ENCODE data around the gene FNDC11. TPM values are rescaled to one million over a fixed set of nuclear protein-coding genes. Genes with fewer than 3 reads are reported as not detected.

The FNDC11 gene, protein sequence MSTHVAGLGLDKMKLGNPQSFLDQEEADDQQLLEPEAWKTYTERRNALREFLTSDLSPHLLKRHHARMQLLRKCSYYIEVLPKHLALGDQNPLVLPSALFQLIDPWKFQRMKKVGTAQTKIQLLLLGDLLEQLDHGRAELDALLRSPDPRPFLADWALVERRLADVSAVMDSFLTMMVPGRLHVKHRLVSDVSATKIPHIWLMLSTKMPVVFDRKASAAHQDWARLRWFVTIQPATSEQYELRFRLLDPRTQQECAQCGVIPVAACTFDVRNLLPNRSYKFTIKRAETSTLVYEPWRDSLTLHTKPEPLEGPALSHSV
- total RNA-seq (2016; rRNA removed; fragmentation: Illumina TruSeq; extraction: Trizol) (not detected in 2 replicates), polyA plus RNA-seq (2011; rRNA removed) (0.07 and 0.13 TPM in 2 replicates), polyA minus RNA-seq (2011; rRNA and poly(A)+ RNA removed; ENCODE audit: low replicate concordance) (0.10 and 0.84 TPM in 2 replicates), Bru-seq, nascent RNA (not detected), BruChase-seq, experiment 1, labeled RNA remaining after a 6-hour chase (not detected), BruChase-seq, experiment 2, labeled RNA remaining after a 2-hour chase (percentile 16 among the genes with signal in this experiment)
- total RNA-seq (2016; cell fraction: cytosol; rRNA removed; fragmentation: Illumina TruSeq; extraction: Trizol; ENCODE audit: low read depth), result not detected in 2 replicates
- not detected in 2 replicates for total RNA-seq (2016; cell fraction: insoluble cytoplasmic fraction; rRNA removed; fragmentation: Illumina TruSeq; extraction: Trizol)
- total RNA-seq (2016; cell fraction: membrane; rRNA removed; fragmentation: Illumina TruSeq; extraction: Trizol), result not detected in 2 replicates
- not detected in 2 replicates for total RNA-seq (2016; cell fraction: nucleus; rRNA removed; fragmentation: Illumina TruSeq; extraction: Trizol)
- 0.19 and 0.23 TPM in 2 replicates for polyA plus RNA-seq (2011; cell fraction: cytosol; rRNA removed)
- 0.45 and 0.48 TPM in 2 replicates for polyA plus RNA-seq (2011; cell fraction: nucleus; rRNA removed)
- 0.05 TPM in 1 of 2 replicates, not detected in the other for polyA plus RNA-seq (2012)
- not detected in 2 replicates for polyA plus RNA-seq (2016; cell fraction: cytosol; fragmentation: Illumina TruSeq; extraction: Trizol; ENCODE audit: low read depth)
- not detected in 2 replicates for polyA plus RNA-seq (2016; cell fraction: insoluble cytoplasmic fraction; fragmentation: Illumina TruSeq; extraction: Trizol; ENCODE audit: low read depth)
- not detected in 2 replicates for polyA plus RNA-seq (2016; cell fraction: membrane; fragmentation: Illumina TruSeq; extraction: Trizol; ENCODE audit: low read depth)
- not detected in 2 replicates for polyA plus RNA-seq (2016; cell fraction: nucleus; fragmentation: Illumina TruSeq; extraction: Trizol; ENCODE audit: insufficient read depth, low read depth)
- not detected in 2 replicates for polyA minus RNA-seq (2011; cell fraction: cytosol; rRNA and poly(A)+ RNA removed)
- not detected in 2 replicates for polyA minus RNA-seq (2011; cell fraction: nucleus; rRNA and poly(A)+ RNA removed)
- long read RNA-seq, experiment 1, result 0 reads
- long read RNA-seq, experiment 2, partial matches to known transcripts, result 0 of 1 reads
- long read RNA-seq, experiment 2, other reads (novel, unspliced or antisense), result 0 of 1 reads

DNA sequence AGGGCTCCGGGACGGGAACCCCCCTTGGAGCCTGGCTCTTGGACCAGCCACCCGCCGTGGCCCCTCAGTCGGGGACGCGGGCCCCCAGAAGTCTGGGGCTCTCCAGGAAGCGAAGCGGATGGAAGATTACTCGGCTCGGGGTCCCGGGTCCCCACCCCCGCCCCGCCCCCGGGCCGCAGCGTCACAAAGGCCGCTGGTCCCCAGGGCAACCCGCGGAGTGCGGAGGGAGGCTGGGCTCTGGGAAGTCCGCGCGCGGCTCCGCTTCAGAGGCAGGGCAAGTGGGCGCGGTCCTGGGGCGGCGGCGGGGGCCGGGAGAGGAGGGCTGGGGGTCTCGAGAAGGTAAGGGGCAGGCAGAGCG is at the start of gene FNDC11:
FNDC11 (plus strand) TSS at position 227 of the 358 bp plus-strand sequence. CDS start 1,505 bp downstream, outside the sequence.
- no peaks in the 10 kb centered on the region for H4K20me1 ChIP-seq (ENCODE audit: insufficient read depth, low read length)
- in situ Hi-C loops (cut with HindIII; ENCODE audit: extremely low pct_ligation_motif_present, low pct_unique_long_range_greater_than_20kb), result no loop called here
- no peaks in the 10 kb centered on the region for H3K79me2 ChIP-seq (ENCODE audit: insufficient read depth, low read length)
- no peak within 1 kb of the TSS for H2AFZ ChIP-seq (ENCODE audit: low read length)
- peak within 1 kb of the TSS in 2 of 3 experiments; percentile 32 to 65; a peak in 3 of 6 replicates for H3K4me3 ChIP-seq (replicated peaks in 1 of 3; ENCODE audit: insufficient read depth in 1 of 3, low read depth in 2 of 3, low read length in 3 of 3)
- H3K4me2 ChIP-seq (ENCODE audit: low read depth, low read length), result peak within 1 kb of the TSS; percentile 38
- H3K9ac ChIP-seq (ENCODE audit: insufficient read depth, low read depth, low read length), result no peak within 1 kb of the TSS
- peaks cover 33% of the 10 kb centered on the region for H3K4me1 ChIP-seq (ENCODE audit: insufficient read depth, low read length)
- H3K27ac ChIP-seq (ENCODE audit: extremely low read length, insufficient read depth, low read length), result no peak within 1 kb of the TSS
- WGBS (ENCODE audit: low lambda C conversion rate), result 43% methylated on average over 32 of the region's 34 CpGs
- ChIA-PET CTCF (ENCODE audit: low intra/inter-chr PET ratio, low total read pairs) (no interaction called here), POLR2A (interaction anchor here (1.2 to 1.9 kb wide), 3 partner anchors 11 to 20 kb away, joined by 3 to 5 read pairs (median 5); partner anchors contain the start of gene HELZ2)
- intact Hi-C loops (cut with micrococcal nuclease; ENCODE audit: unreplicated experiment), result no loop called here
- peaks cover 12 to 32% of the 10 kb centered on the region in 2 experiments; a peak in 4 of 5 replicates for H3K27me3 ChIP-seq (ENCODE audit: control insufficient read depth in 1 of 2, insufficient read depth in 2 of 2, low read length in 2 of 2)
- no TSS peak for BruUV-seq (replicated peaks)
- no peaks in the 10 kb centered on the region for H3K36me3 ChIP-seq (replicated peaks in 1 of 2; ENCODE audit: control insufficient read depth in 1 of 2, insufficient read depth in 2 of 2, low read length in 2 of 2)
- H3K9me3 ChIP-seq (ENCODE audit: low read length), result no peaks in the 10 kb centered on the region
- DNase-seq (ENCODE audit: low spot score) (no peak), ATAC-seq (no peak), FAIRE-seq (no peak)
- TF ChIP-seq SETDB1 (CRISPR knock-in tag; IDR thresholded peaks at IDR 0.05; ENCODE audit: borderline replicate concordance) (no peak), SUZ12 (IDR thresholded peaks at IDR 0.05; ENCODE audit: low read depth, low read length) (no peak), RFX3 (CRISPR knock-in tag; IDR thresholded peaks at IDR 0.05) (peak; percentile 29; the same call in 1 of the 2 replicates), ZNF724P (CRISPR knock-in tag; IDR thresholded peaks at IDR 0.05; ENCODE audit: borderline replicate concordance) (no peak), HOXA3 (CRISPR knock-in tag; IDR thresholded peaks at IDR 0.05) (peak; percentile 8; the same call in 1 of the 2 replicates), BORCS8-MEF2B (CRISPR knock-in tag; IDR thresholded peaks at IDR 0.05) (no peak), ZSCAN22 (CRISPR knock-in tag; IDR thresholded peaks at IDR 0.05) (no peak)
- TF ChIP-seq, protein P1, sequence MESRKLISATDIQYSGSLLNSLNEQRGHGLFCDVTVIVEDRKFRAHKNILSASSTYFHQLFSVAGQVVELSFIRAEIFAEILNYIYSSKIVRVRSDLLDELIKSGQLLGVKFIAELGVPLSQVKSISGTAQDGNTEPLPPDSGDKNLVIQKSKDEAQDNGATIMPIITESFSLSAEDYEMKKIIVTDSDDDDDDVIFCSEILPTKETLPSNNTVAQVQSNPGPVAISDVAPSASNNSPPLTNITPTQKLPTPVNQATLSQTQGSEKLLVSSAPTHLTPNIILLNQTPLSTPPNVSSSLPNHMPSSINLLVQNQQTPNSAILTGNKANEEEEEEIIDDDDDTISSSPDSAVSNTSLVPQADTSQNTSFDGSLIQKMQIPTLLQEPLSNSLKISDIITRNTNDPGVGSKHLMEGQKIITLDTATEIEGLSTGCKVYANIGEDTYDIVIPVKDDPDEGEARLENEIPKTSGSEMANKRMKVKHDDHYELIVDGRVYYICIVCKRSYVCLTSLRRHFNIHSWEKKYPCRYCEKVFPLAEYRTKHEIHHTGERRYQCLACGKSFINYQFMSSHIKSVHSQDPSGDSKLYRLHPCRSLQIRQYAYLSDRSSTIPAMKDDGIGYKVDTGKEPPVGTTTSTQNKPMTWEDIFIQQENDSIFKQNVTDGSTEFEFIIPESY (CRISPR knock-in tag; IDR thresholded peaks at IDR 0.05), result 0 out of 2 replicates have a peak, but pooled peaks have one; percentile 24
- TF ChIP-seq, protein P2, sequence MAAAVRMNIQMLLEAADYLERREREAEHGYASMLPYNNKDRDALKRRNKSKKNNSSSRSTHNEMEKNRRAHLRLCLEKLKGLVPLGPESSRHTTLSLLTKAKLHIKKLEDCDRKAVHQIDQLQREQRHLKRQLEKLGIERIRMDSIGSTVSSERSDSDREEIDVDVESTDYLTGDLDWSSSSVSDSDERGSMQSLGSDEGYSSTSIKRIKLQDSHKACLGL (CRISPR knock-in tag; IDR thresholded peaks at IDR 0.05), result peak; percentile 32; the same call in 1 of the 2 replicates

All from HepG2 (cell line).